ENCODE data around the gene C1QTNF2.

Gene C1QTNF2

GRCh38 chr5:160371294-160371693, 868 bp upstream of the C1QTNF2 start:
- no peak for DNase-seq

GRCh38 chr5:160370713-160371034, 248 bp upstream of the C1QTNF2 start:
- DNase-seq: no peak

GRCh38 chr5:160367885-160368284, 2.5 kb downstream of the C1QTNF2 start:
- no peak for DNase-seq

GRCh38 chr5:160367261-160367660, 3.2 kb downstream of the C1QTNF2 start:
- DNase-seq: no peak

GRCh38 chr5:160366230-160366629, 4.2 kb downstream of the C1QTNF2 start:
- no peak for DNase-seq

- DNase-seq: peak; percentile 72
These were observed 6.6 kb downstream of the C1QTNF2 start for GRCh38 chr5:160363660-160364395.

- peak; percentile 73 for DNase-seq
These were observed 7.2 kb downstream of the C1QTNF2 start for GRCh38 chr5:160363211-160363610.

GRCh38 chr5:160361624-160362228, 8.7 kb downstream of the C1QTNF2 start:
- DNase-seq: no peak

- no peak for DNase-seq
These were observed 10.1 kb downstream of the C1QTNF2 start for GRCh38 chr5:160360310-160360709.

GRCh38 chr5:160359816-160360215, 10.6 kb downstream of the C1QTNF2 start:
- peak; percentile 47 for DNase-seq

- no peak for DNase-seq
These were observed 11.2 kb downstream of the C1QTNF2 start for GRCh38 chr5:160359242-160359641.

- peak; percentile 90 for DNase-seq
These were observed 12.5 kb downstream of the C1QTNF2 start for GRCh38 chr5:160357861-160358411.

- DNase-seq: no peak
These were observed 13.0 kb downstream of the C1QTNF2 start for GRCh38 chr5:160357394-160357793.

GRCh38 chr5:160356550-160357347, 13.7 kb downstream of the C1QTNF2 start:
- DNase-seq: no peak

- no peak for DNase-seq
These were observed 15.8 kb downstream of the C1QTNF2 start for GRCh38 chr5:160354666-160355065.

- peak; percentile 85 for DNase-seq
These were observed 17.0 kb downstream of the C1QTNF2 start for GRCh38 chr5:160353379-160353778.

- DNase-seq: no peak
These were observed 18.1 kb downstream of the C1QTNF2 start for GRCh38 chr5:160352308-160352707.

GRCh38 chr5:160349935-160350303, 20.5 kb downstream of the C1QTNF2 start:
- DNase-seq: no peak

GRCh38 chr5:160349249-160349934, 21.0 kb downstream of the C1QTNF2 start:
- DNase-seq: no peak

- DNase-seq: no peak
These were observed 22.3 kb downstream of the C1QTNF2 start for GRCh38 chr5:160348080-160348479.

GRCh38 chr5:160347448-160347847, 23.0 kb downstream of the C1QTNF2 start:
- peak; percentile 77 for DNase-seq

- DNase-seq: no peak
These were observed 27.9 kb downstream of the C1QTNF2 start for GRCh38 chr5:160342413-160342941.
